OCI-LY1 (cell line): ENCODE measurements around the gene RPN2.

Experiments used
- EZH2 ChIP-seq: fragments of 200-600 bp; sonication (generic), shearing (Covaris generic); IDR thresholded peaks from 2 replicates; pipeline ENCODE4 v1.8.0; 2017; ENCODE audit warnings: borderline replicate concordance, mixed run types, mild to moderate bottlenecking, antibody characterized with exemption, low read length, moderate library complexity, mixed read lengths
- TF ChIP-seq, protein P1 (sequence below): fragments of 200-600 bp; sonication (generic), shearing (Covaris generic); IDR thresholded peaks from 2 replicates; pipeline ENCODE4 v1.5.1; 2017; ENCODE audit warnings: mild to moderate bottlenecking, antibody characterized with exemption, low read length, moderate library complexity, mixed read lengths

GRCh38 chr20:37267667-37268313 is 88.7 kb downstream of the RPN2 start:
- TF ChIP-seq, protein P1, sequence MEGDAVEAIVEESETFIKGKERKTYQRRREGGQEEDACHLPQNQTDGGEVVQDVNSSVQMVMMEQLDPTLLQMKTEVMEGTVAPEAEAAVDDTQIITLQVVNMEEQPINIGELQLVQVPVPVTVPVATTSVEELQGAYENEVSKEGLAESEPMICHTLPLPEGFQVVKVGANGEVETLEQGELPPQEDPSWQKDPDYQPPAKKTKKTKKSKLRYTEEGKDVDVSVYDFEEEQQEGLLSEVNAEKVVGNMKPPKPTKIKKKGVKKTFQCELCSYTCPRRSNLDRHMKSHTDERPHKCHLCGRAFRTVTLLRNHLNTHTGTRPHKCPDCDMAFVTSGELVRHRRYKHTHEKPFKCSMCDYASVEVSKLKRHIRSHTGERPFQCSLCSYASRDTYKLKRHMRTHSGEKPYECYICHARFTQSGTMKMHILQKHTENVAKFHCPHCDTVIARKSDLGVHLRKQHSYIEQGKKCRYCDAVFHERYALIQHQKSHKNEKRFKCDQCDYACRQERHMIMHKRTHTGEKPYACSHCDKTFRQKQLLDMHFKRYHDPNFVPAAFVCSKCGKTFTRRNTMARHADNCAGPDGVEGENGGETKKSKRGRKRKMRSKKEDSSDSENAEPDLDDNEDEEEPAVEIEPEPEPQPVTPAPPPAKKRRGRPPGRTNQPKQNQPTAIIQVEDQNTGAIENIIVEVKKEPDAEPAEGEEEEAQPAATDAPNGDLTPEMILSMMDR: no peak
- no peak for TF ChIP-seq EZH2
